SHP77 treated with DMSO at 0.1 percent for 48 hours (cell line): ENCODE results near the gene MB.
"Not testable (repeated sequence)": the region's sequence is repeated elsewhere in the genome, so short reads cannot be mapped to it uniquely, and the experiment has no call there.

Experiments
- DNase-seq: peaks from one replicate; lab custom pipeline; 2025; lab: John Stamatoyannopoulos, UW

MB gene

DNA sequence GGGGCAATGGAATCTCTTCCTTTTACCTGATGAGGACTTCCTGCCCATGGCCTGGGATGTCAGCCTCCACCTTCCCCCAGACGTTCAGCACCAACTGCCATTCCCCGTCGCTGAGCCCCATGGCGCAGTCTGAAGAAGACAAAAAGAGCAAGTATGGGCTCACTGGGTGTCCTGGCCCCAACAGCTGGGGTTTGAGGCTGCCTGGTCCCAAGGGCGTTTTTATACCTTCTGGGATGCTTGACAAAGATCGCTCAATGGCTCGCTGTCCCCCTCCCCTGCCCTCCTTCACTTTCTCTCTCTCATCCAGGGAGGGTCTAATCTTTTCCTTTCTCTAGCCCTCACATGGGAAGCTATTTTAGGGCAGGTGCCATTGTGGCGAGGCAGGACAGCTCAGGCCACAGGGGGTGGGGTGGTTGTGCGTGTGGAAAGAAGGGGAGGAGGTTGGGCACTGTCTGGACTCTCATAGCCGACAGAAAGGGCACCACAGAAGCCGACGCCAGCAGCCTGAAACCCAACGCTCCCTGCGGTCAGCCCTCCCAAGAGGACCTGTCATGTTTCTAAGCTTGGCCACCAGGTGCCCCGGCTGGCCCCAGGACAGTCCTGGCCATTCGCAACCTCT is at the start of gene MB:
MB (minus strand) TSS at position 193 of the 619 bp plus-strand sequence; CDS start at position 121, 72 bp downstream.
- DNase-seq: no peak

DNA sequence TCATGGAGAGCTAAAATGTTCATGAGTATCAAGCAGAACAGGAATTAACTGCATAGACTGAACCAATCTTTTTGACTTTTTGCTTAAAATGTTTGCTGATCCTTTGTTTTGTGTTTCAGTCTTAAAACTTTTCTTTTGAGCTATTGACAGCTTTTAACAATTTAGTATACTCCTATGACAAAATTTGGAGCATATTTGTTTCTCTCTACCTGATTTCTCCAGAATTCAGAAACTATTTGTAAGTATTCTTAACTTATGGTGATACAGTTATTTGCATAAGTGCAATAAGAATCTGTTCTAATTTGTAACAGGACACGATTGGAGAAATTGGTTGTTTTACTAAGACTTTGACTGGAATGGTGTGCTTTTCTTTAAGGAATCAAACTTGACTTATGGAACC is 49.6 kb upstream of the MB start:
- DNase-seq: not testable (repeated sequence)

DNA sequence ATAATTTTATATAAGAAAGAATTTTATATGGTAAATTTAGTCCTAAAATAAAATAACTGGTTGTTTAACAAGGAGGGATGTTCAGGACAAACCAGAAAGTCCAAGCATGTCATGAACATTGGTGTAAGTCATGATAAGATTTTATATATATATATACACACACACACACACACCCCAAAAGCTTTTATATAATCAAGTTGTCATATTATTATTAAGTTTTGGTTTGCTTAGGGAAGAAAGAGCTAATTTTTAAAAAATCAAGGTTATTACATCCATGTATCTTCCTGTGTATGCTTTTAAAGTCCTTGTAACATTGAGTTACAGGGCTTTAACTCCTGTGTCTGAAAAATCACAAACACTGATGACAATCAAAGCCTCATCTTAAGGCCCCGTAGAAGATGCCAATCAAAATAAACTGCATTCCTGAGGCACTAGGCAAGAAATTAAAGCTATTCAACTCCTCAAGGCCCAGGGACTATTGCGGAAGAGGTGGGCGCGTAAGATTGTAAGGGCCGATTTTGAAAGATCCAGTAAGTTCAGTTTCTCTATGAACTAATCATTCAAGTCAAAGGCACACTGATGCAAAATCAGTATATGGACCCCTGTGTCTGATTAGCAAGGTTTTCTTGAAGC is 47.9 kb upstream of the MB start:
- no peak for DNase-seq

DNA sequence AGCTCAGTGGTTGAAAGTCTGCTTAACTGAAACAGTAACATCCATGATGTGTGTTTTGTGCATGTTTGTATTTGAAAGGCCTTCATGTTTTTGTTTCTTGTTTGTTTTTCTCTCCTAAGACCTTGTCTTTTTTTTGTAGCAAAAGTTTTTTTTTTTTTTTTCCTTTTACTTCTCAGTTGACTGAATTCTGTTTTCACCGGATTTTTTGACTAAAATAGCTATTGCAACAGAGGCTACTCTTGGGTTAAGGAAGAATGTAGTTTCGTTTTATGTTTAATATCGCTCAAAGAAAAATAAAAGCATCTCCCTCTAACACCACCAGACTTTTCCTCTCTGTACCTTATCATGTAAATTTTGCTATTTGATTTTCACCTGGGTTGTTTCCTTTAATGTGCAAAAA is 46.2 kb upstream of the MB start:
- DNase-seq: no peak

- DNase-seq: no peak
These were observed 45.8 kb upstream of the MB start for GRCh38 chr22:35662914-35663313.

DNA sequence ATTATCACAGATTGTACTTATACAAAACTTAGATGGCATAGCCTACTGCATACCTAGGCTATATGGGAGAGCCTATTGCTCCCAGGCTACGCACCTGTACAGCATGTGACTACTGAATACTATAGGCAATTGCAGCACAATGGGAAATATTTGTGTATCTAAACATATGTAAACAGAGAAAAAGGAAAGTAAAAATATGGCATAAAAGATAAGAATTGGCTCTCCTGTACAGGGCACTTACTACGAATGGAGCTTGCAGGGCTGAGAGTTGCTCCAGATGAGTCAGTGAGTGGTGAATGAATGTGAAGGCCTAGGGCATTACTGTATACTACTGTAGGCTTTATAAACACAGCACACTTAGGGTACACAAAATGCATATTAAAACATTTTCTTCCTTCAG is 44.3 kb upstream of the MB start:
- DNase-seq: no peak

DNA sequence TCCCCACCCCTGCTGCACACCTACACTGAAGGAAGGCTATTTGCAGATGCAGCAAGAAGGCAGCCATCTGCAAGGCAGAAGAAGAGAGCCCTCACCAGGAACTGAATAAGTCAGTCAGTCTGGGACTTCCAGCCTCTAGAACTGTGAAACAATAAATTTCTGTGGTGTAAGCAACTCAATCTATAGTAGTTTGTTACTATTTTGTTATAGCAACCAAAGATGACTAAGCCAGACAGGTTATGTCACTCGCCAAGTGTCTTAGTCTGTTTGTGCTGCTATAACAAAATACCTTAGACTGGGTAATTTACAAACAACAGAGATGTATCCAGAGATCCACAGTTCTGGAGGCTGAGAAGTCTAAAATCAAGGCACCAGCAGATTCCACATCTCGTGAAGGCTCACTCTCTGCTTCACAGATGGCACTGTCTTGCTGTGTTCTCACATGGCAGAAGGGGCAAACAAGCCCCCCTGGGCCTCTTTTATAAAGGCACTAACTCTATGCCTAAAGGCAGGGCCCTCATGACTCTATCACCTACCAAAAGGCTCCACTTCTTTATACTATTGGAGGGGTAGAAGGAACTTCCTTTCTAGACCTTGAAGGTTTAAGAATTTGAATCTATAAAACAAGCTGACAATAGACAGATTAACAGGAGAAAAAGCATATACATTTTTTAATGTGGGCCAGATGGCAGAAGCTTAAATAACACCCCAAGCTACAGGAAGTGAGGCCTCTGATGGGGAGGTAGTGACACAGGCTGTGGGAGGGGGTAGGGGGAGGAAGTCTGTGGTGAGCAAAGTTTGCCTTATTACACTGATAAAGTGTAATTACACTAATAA is 43.4 kb upstream of the MB start:
- no peak for DNase-seq

GRCh38 chr22:35657571-35658312 is 40.6 kb upstream of the MB start:
- no peak for DNase-seq

DNA sequence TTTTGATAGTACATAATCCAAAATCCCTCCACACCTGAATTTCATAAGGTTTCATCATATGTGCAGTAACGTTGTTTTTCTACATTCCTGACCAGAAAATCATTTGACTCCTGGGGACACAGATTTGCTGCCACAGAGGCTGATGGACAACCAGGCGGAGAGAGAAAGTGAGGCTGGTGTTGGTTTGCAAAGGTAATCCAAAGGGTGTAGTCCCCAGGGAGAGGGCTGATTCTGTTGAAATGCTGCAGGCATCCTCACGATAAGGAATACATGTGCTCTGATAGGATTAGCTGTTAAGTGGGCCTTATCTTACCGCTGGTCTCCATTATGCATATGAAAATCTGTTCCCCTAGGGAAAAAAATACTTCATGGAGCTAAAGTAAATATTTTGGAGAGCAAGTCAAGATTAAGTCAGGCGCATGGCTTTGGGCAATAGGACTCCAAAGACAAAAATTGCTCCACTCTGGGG is 39.2 kb upstream of the MB start:
- no peak for DNase-seq

DNA sequence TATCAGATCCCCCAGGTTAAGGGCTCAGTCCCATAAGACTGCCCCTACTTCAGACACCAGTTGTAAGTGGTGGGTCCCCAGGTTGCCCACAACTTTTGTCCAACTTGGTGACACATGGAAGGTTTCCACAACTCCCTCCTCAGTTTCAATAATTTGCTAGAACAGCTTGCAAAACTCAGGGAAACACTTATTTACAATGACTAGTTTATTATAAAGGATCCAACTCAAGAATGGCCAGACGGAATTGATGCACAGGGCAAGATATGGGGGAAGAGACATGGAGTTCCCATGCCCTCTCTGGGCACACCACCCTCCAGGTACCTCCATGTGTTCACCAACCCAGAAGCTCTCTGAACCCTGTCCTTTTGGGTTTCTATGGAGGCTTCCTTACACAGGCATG is 36.7 kb upstream of the MB start:
- DNase-seq: no peak

DNA sequence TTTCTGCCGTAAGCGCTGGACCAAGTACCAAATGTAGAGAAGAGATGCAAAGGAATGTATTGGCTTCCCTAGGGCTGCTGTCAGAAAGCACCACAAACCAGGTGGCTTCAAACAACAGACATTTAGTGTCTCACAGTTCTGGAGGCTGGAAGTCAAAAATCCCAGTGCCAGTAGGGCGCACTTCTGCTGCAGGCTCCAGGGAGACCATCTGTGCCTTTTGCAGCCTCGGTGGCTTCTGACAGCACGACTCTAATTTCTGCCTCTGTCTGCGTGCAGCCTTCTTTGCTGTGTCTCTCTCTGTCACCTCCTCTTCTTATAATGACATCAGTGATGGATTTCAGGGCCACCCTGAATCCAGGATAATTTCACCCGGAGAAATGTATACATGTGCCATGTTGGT is 34.0 kb upstream of the MB start:
- no peak for DNase-seq

DNA sequence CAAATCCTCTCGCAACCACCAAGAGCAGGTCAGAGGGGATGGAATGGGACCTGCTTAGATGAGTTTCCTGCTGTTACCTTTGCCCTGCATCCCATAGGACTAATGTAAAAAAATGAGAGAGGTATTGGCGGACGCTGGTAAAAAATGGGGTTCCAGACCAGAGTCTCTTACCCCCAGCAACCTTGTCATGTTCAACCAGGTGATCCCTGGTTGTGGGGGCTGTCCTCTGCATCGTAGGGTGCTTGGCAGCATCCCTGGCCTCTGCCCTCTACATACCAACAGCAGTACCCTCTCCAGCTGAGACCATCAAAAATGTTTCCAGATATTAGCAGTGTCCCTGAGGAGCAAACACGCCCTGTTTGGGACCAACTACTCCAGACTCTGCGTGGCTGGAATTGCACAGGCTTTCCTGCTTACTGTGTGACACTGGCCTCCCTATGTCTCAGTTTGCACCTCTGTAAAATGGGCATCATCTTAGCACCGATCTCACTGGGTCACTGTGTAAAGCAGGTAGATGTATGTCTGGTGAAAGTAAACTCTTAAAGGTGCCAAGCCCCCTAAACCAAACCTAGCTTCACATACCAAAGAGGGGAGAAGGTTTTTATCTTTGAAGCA is 32.6 kb upstream of the MB start:
- DNase-seq: no peak

GRCh38 chr22:35649026-35649553 is 32.0 kb upstream of the MB start:
- no peak for DNase-seq

GRCh38 chr22:35648066-35649025 is 31.2 kb upstream of the MB start, which contains the start of gene APOL6:
Gene APOL6 (plus strand): TSS chr22:35648446. CDS start chr22:35656426, 7,980 bp downstream.
- DNase-seq: peak; percentile 28

GRCh38 chr22:35645646-35646045 is 28.5 kb upstream of the MB start:
- no peak for DNase-seq

DNA sequence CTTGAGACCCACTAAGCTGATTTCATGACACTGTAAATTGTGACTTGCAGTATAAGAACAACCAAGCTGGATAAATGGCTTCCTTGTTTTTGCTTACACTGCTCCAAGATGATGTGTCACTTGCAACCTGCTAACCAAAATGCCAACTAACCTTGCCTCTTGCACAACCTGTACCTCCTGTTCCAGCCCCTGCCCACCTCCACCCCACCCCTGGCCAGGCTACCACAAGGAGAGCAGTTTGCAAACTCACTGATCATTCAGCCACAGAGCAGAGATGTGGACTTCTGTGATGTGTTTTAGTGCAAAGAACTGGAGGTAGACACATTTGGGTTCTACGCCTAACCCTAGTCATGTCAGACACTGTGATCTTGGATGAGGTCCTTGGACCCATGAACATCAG is 26.9 kb upstream of the MB start:
- DNase-seq: no peak

- DNase-seq: no peak
These were observed 25.2 kb upstream of the MB start for GRCh38 chr22:35642305-35642741.

DNA sequence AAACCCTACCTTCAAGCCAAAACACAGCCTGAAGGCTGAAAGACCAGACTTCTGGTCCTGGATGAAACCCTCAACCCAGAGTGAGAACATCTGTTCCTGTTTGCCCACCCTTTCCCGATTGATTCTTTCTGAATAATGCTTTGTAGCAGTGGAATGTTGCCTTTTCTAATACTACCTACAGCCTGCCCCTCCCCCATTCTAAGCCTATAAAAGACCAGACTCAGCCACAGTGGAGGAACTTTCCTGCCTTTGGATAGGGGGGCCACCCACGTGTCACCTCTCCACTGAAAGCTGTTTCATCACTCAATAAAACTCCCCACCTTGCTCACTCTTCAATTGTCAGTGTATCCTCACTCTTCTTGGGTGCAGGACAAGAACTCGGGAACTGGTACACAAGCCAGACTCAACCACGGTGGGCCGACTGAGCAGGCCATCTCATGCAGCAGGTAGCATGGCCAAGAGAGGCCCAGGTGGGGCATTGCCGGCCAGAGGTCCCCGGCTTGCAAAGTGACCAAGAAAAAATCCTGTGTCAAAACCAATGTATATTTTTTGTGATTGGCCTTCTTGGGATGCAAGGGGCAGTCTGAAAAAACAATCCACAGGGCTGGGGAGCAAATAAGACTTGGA is 24.5 kb upstream of the MB start:
- no peak for DNase-seq

GRCh38 chr22:35638410-35638809 is 21.3 kb upstream of the MB start:
- no peak for DNase-seq

DNA sequence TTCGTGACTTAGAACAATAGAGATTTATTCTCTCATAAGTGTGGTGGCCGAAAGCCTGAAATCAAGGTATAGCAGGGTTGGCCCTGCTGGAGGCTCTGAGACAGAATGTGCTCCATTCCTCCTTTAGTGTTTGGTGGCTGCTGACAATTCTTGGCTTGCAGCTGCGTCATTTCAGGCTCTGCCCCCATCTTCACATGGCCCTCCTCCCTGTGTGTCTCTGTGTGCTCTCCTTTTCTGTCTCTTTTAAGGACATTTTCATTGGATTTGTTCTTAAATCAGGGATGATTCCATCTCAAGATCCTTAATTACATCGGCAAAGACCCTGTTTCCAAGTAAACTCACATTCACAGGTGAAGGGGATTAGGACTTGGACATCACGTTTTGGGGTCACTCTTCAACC is 20.9 kb upstream of the MB start:
- DNase-seq: no peak
